HL-60 (cell line): ENCODE measurements around the gene SEZ6.

Experiments used
- GABPA ChIP-seq: IDR thresholded peaks from 2 replicates; pipeline ENCODE4 v1.6.1; 2012; ENCODE audit warnings: low read depth
- POLR2AphosphoS5 ChIP-seq: IDR thresholded peaks from 2 replicates; pipeline ENCODE4 v1.6.1; 2012; ENCODE audit warnings: low read depth
- SPI1 ChIP-seq: IDR thresholded peaks from 2 replicates; pipeline ENCODE4 v1.6.1; 2012; ENCODE audit warnings: low read depth, mild to moderate bottlenecking, borderline replicate concordance
- TF ChIP-seq, protein P1 (sequence below): IDR thresholded peaks from one replicate; pipeline ENCODE4 v1.5.1; 2011; ENCODE audit warnings: low read length, control low read depth, inconsistent platforms; ENCODE audit not compliant: insufficient read depth
- TF ChIP-seq, protein P2 (sequence below): IDR thresholded peaks from 2 replicates; pipeline ENCODE4 v1.6.1; 2012; ENCODE audit warnings: low read depth; ENCODE audit not compliant: insufficient replicate concordance

GRCh38 chr17:28960256-28961061 lies 45.4 kb downstream of the SEZ6 start:
- no peak for TF ChIP-seq GABPA
- TF ChIP-seq, protein P1, sequence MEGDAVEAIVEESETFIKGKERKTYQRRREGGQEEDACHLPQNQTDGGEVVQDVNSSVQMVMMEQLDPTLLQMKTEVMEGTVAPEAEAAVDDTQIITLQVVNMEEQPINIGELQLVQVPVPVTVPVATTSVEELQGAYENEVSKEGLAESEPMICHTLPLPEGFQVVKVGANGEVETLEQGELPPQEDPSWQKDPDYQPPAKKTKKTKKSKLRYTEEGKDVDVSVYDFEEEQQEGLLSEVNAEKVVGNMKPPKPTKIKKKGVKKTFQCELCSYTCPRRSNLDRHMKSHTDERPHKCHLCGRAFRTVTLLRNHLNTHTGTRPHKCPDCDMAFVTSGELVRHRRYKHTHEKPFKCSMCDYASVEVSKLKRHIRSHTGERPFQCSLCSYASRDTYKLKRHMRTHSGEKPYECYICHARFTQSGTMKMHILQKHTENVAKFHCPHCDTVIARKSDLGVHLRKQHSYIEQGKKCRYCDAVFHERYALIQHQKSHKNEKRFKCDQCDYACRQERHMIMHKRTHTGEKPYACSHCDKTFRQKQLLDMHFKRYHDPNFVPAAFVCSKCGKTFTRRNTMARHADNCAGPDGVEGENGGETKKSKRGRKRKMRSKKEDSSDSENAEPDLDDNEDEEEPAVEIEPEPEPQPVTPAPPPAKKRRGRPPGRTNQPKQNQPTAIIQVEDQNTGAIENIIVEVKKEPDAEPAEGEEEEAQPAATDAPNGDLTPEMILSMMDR = no peak
- TF ChIP-seq POLR2AphosphoS5 = no peak
- TF ChIP-seq, protein P2, sequence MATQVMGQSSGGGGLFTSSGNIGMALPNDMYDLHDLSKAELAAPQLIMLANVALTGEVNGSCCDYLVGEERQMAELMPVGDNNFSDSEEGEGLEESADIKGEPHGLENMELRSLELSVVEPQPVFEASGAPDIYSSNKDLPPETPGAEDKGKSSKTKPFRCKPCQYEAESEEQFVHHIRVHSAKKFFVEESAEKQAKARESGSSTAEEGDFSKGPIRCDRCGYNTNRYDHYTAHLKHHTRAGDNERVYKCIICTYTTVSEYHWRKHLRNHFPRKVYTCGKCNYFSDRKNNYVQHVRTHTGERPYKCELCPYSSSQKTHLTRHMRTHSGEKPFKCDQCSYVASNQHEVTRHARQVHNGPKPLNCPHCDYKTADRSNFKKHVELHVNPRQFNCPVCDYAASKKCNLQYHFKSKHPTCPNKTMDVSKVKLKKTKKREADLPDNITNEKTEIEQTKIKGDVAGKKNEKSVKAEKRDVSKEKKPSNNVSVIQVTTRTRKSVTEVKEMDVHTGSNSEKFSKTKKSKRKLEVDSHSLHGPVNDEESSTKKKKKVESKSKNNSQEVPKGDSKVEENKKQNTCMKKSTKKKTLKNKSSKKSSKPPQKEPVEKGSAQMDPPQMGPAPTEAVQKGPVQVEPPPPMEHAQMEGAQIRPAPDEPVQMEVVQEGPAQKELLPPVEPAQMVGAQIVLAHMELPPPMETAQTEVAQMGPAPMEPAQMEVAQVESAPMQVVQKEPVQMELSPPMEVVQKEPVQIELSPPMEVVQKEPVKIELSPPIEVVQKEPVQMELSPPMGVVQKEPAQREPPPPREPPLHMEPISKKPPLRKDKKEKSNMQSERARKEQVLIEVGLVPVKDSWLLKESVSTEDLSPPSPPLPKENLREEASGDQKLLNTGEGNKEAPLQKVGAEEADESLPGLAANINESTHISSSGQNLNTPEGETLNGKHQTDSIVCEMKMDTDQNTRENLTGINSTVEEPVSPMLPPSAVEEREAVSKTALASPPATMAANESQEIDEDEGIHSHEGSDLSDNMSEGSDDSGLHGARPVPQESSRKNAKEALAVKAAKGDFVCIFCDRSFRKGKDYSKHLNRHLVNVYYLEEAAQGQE = no peak
- no peak for TF ChIP-seq SPI1
